Measurements from ENCODE around the gene FICD. TPM values are rescaled to one million over a fixed set of nuclear protein-coding genes. Genes with fewer than 3 reads are reported as not detected.
"Not testable (repeated sequence)": the region's sequence is repeated elsewhere in the genome, so short reads cannot be mapped to it uniquely, and the experiment has no call there.

Gene FICD
- polyA plus RNA-seq, 2 donors = 1.1 TPM

DNA sequence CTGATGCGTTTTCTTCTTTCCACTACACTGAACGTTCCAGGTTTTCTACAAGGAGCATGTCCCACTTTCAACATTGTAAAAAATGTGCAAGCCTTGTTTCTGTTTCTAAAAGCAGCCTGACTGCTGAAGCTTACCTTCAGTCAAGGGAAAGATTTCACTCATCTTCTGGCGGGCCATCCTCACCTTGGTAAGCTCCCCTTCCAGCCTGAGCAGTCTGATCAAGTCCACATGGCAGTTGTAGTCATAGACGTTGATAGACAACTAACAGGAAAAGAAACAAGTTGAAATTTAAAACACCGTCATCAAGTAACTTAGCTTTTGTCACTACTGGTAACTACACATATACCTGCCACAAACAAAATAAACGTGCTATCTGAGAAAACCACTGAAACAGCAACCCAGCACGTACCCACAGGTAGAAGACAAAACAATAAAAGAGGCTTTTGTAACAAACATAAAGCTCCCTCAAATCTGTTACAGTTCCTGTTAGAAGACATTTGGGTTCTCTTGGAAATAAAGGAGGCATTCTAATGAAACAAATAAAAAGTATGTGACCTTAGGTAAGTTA, 34.0 kb downstream of the FICD start:
- no peaks in the 10 kb centered on the region for H3K9me3 ChIP-seq (ENCODE audit: control insufficient read depth in 2 of 2, insufficient read depth in 1 of 2, low read depth in 1 of 2, low read length in 1 of 2)
- WGBS, 2 donors = 63 to 64% methylated on average over 7 of the region's 7 CpGs
- no peaks in the 10 kb centered on the region for H3K27me3 ChIP-seq (ENCODE audit: control insufficient read depth in 1 of 2, insufficient read depth in 2 of 2, low read length in 2 of 2)
- H3K27ac ChIP-seq (ENCODE audit: low read depth in 2 of 2, low read length in 1 of 2) = no peak overlapping the region
- no peaks in the 10 kb centered on the region for H3K4me1 ChIP-seq (ENCODE audit: control insufficient read depth in 2 of 2, insufficient read depth in 2 of 2, low read length in 1 of 2)
- H3K4me3 ChIP-seq (ENCODE audit: low read depth in 1 of 2, low read length in 2 of 2) = no peak overlapping the region
- peaks cover 3 to 10% of the 10 kb centered on the region in 2 donors for H3K36me3 ChIP-seq (ENCODE audit: control insufficient read depth in 2 of 2, insufficient read depth in 2 of 2, low read length in 1 of 2)

- WGBS, 2 donors = 75 to 81% methylated on average over 5 of the region's 5 CpGs
- no peak overlapping the region for H3K4me3 ChIP-seq (ENCODE audit: low read depth in 1 of 2, low read length in 2 of 2)
- no peaks in the 10 kb centered on the region for H3K9me3 ChIP-seq (ENCODE audit: control insufficient read depth in 2 of 2, insufficient read depth in 1 of 2, low read depth in 1 of 2, low read length in 1 of 2)
- no peak overlapping the region for H3K27ac ChIP-seq (ENCODE audit: low read depth in 2 of 2, low read length in 1 of 2)
- no peaks in the 10 kb centered on the region for H3K27me3 ChIP-seq (ENCODE audit: control insufficient read depth in 1 of 2, insufficient read depth in 2 of 2, low read length in 2 of 2)
- no peaks in the 10 kb centered on the region for H3K4me1 ChIP-seq (ENCODE audit: control insufficient read depth in 2 of 2, insufficient read depth in 2 of 2, low read length in 1 of 2)
- H3K36me3 ChIP-seq (ENCODE audit: control insufficient read depth in 2 of 2, insufficient read depth in 2 of 2, low read length in 1 of 2) = peaks cover 3% of the 10 kb centered on the region in 2 donors
Observed at GRCh38 chr12:108551535-108551934, 36.5 kb downstream of the FICD start.

DNA sequence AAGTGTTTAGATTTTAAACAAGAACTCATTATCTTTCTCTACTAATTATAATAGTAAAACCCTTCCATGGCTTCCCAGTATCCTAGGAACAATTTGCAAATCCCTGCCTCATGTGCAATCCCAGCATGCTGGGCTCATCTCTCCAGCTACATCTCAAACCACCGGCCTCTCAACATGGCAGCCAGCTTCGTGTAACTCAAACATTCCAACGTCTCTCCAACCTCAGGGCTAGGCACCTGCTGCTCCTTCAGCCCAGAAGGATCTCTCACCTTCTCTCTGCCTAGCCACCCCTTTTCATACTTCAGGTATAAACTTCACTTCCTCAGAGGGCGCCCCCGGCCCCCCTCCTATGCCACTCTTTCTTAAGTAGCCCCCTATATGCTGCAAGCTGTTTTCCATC, 38.7 kb downstream of the FICD start:
- no peaks in the 10 kb centered on the region for H3K9me3 ChIP-seq (ENCODE audit: control insufficient read depth in 2 of 2, insufficient read depth in 1 of 2, low read depth in 1 of 2, low read length in 1 of 2)
- H3K4me1 ChIP-seq (ENCODE audit: control insufficient read depth in 2 of 2, insufficient read depth in 2 of 2, low read length in 1 of 2) = peaks cover 3 to 5% of the 10 kb centered on the region in 2 donors
- H3K4me3 ChIP-seq (ENCODE audit: low read depth in 1 of 2, low read length in 2 of 2) = no peak overlapping the region
- no peaks in the 10 kb centered on the region for H3K27me3 ChIP-seq (ENCODE audit: control insufficient read depth in 1 of 2, insufficient read depth in 2 of 2, low read length in 2 of 2)
- WGBS, 2 donors = 90 to 93% methylated on average over 5 of the region's 5 CpGs
- peaks cover 0 to 3% of the 10 kb centered on the region in 2 donors for H3K36me3 ChIP-seq (ENCODE audit: control insufficient read depth in 2 of 2, insufficient read depth in 2 of 2, low read length in 1 of 2)
- no peak overlapping the region for H3K27ac ChIP-seq (ENCODE audit: low read depth in 2 of 2, low read length in 1 of 2)

GRCh38 chr12:108555383-108555782, 40.3 kb downstream of the FICD start:
- 86 to 91% methylated on average over 9 of the region's 9 CpGs for WGBS, 2 donors
- H3K4me3 ChIP-seq (ENCODE audit: low read depth in 1 of 2, low read length in 2 of 2); H3K36me3 ChIP-seq (ENCODE audit: control insufficient read depth in 2 of 2, insufficient read depth in 2 of 2, low read length in 1 of 2); H3K9me3 ChIP-seq (ENCODE audit: control insufficient read depth in 2 of 2, insufficient read depth in 1 of 2, low read depth in 1 of 2, low read length in 1 of 2); H3K27me3 ChIP-seq (ENCODE audit: control insufficient read depth in 1 of 2, insufficient read depth in 2 of 2, low read length in 2 of 2); H3K4me1 ChIP-seq (ENCODE audit: control insufficient read depth in 2 of 2, insufficient read depth in 2 of 2, low read length in 1 of 2); H3K27ac ChIP-seq (ENCODE audit: low read depth in 2 of 2, low read length in 1 of 2): not testable (repeated sequence)

DNA sequence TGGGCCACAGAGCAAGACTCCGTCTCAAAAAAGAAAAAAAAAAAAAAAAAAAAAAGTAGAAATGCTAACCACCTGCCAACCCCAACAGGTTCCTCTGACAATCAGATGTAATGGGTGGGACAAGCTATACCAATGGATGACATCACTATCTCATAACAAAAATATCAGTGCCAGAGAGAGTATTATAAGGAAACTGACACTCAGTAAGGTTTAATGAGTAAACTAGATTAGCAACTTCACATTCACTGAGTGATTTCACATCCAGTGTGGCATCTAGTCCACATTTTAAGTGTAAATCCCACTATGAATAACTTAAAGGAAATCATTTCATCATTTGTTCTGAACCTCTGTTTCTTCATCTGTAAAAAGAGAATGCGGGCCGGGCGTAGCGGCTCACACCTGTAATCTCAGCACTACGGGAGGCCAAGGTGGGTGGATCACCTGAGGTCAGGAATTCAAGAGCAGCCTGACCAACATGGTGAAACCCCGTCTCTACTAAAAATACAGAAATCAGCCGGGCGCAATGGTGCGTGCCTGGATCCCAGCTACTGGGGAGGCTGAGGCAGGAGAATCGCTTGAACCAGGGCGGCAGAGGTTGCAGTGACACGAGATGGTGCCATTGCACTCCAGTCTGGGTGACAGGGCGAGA, 44.1 kb downstream of the FICD start:
- 74 to 78% methylated on average over 13 of the region's 14 CpGs for WGBS, 2 donors
- Histone ChIP-seq H3K9me3 (ENCODE audit: control insufficient read depth in 2 of 2, insufficient read depth in 1 of 2, low read depth in 1 of 2, low read length in 1 of 2) (no peaks in the 10 kb centered on the region), H3K4me3 (ENCODE audit: low read depth in 1 of 2, low read length in 2 of 2) (no peak overlapping the region), H3K36me3 (ENCODE audit: control insufficient read depth in 2 of 2, insufficient read depth in 2 of 2, low read length in 1 of 2) (no peaks in the 10 kb centered on the region), H3K4me1 (ENCODE audit: control insufficient read depth in 2 of 2, insufficient read depth in 2 of 2, low read length in 1 of 2) (peaks cover 3 to 9% of the 10 kb centered on the region in 2 donors), H3K27me3 (ENCODE audit: control insufficient read depth in 1 of 2, insufficient read depth in 2 of 2, low read length in 2 of 2) (no peaks in the 10 kb centered on the region), H3K27ac (ENCODE audit: low read depth in 2 of 2, low read length in 1 of 2) (no peak overlapping the region)

DNA sequence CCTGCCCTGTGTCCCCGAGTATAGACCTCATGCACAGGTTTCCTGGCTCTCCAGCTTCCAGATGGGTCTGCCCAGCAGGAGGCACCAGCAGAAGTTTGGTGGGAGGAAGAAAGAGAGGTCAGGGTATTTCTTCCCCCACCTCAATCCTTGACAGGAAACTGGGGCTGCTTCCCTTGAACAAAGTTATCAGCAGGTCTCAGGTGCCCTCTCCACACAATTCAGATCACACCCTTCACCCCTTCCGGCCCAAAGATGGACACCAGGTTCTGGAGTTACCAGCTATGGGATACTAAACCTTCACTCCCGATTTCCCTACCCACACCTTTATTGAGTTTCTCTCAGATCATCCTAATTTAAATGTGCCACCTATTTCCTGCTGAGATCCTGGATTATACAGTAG, 44.7 kb downstream of the FICD start:
- H3K27ac ChIP-seq (ENCODE audit: low read depth in 2 of 2, low read length in 1 of 2) = no peak overlapping the region

DNA sequence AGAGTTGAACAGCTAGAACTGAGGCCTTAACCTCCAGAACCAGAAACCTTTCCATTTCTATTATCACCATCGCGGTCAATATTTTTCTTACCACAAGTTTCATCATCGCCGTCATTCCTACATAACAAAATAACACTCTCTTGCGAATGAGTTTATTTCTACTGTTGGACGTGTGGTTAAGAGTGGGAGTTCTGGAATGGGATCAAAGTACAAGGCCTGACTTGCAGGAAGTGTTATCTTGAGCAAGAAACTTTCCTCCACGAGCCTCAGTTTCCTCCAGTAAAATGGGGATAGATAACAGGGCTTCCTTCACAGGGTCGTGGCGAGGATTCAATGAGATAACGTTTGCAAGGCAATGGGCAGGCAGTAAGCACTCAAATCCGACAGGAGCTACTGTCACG, 45.2 kb downstream of the FICD start:
- H3K27ac ChIP-seq (ENCODE audit: low read depth in 2 of 2, low read length in 1 of 2) = peak overlapping the region in 1 of 2 donors; percentile 95
- H3K4me3 ChIP-seq (ENCODE audit: low read depth in 1 of 2, low read length in 2 of 2) = peak overlapping the region; percentile 97 to 99
- no peaks in the 10 kb centered on the region for H3K27me3 ChIP-seq (ENCODE audit: control insufficient read depth in 1 of 2, insufficient read depth in 2 of 2, low read length in 2 of 2)
- peaks cover 0 to 3% of the 10 kb centered on the region in 2 donors for H3K36me3 ChIP-seq (ENCODE audit: control insufficient read depth in 2 of 2, insufficient read depth in 2 of 2, low read length in 1 of 2)
- WGBS, 2 donors = 1% methylated on average over 12 of the region's 12 CpGs
- H3K4me1 ChIP-seq (ENCODE audit: control insufficient read depth in 2 of 2, insufficient read depth in 2 of 2, low read length in 1 of 2) = peaks cover 3 to 9% of the 10 kb centered on the region in 2 donors
- H3K9me3 ChIP-seq (ENCODE audit: control insufficient read depth in 2 of 2, insufficient read depth in 1 of 2, low read depth in 1 of 2, low read length in 1 of 2) = no peaks in the 10 kb centered on the region

More for the DNA sequence above, 44.7 kb downstream of the FICD start:
- H3K4me1 ChIP-seq (ENCODE audit: control insufficient read depth in 2 of 2, insufficient read depth in 2 of 2, low read length in 1 of 2) = peaks cover 3 to 9% of the 10 kb centered on the region in 2 donors
- H3K36me3 ChIP-seq (ENCODE audit: control insufficient read depth in 2 of 2, insufficient read depth in 2 of 2, low read length in 1 of 2) = no peaks in the 10 kb centered on the region
- 41 to 54% methylated on average over 3 of the region's 3 CpGs for WGBS, 2 donors
- H3K9me3 ChIP-seq (ENCODE audit: control insufficient read depth in 2 of 2, insufficient read depth in 1 of 2, low read depth in 1 of 2, low read length in 1 of 2) = no peaks in the 10 kb centered on the region
- peak overlapping the region in 1 of 2 donors; percentile 97 for H3K4me3 ChIP-seq (ENCODE audit: low read depth in 1 of 2, low read length in 2 of 2)
- no peaks in the 10 kb centered on the region for H3K27me3 ChIP-seq (ENCODE audit: control insufficient read depth in 1 of 2, insufficient read depth in 2 of 2, low read length in 2 of 2)

DNA sequence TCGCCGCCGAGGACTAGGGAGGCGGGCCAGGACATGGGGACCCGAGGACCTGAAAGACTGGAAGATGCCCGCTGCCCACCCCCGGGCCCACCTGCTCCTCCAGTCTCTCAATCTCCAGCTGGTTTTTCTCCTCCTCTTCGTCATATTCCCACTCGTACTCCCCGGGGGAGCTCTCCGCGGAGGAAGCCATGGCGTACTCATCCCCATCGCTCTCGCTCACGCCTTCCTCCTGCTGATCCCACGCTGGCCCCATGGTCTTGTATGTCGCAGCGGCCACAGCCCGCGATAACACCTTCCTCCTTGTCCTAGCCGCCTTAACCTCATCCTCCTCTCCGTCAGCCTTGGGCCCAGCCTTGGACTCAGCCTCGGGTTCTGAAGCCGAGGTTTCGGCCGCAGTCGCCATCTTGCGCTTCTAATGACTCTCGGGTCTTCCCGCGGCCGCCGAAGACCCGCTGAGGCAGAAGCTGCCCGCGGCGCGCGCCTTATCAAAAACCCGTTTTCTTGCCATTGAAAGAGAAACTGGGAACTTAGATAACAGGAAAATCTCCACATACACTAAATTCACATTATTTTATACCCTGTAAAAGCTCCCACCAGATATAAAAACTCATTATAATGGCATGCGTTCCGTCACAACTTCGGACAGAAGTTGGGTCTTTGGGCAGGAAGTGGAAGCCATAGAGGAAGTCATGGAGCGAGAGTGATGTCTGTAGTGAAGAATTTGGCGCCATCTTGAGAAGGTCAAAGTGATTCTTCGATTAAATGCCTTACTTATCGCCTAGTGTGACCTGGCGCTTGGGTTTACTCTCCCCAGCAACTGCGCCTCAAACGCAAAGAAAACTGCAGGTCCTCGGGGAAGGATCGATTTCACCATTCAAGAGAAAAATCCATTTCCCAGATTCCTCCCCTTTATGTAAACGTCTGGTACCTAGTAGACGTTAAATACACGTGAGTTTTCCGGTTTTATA, 46.0 kb downstream of the FICD start, which contains the start of gene SART3:
Gene SART3 (minus strand): TSS at position 422 of the 968 bp plus-strand sequence. CDS start 19 bp downstream, at position 403.
- no peaks in the 10 kb centered on the region for H3K9me3 ChIP-seq (ENCODE audit: control insufficient read depth in 2 of 2, insufficient read depth in 1 of 2, low read depth in 1 of 2, low read length in 1 of 2)
- peak within 1 kb of the TSS; percentile 87 to 95 for H3K27ac ChIP-seq (ENCODE audit: low read depth in 2 of 2, low read length in 1 of 2)
- peaks cover 0 to 3% of the 10 kb centered on the region in 2 donors for H3K36me3 ChIP-seq (ENCODE audit: control insufficient read depth in 2 of 2, insufficient read depth in 2 of 2, low read length in 1 of 2)
- no peaks in the 10 kb centered on the region for H3K27me3 ChIP-seq (ENCODE audit: control insufficient read depth in 1 of 2, insufficient read depth in 2 of 2, low read length in 2 of 2)
- WGBS, 2 donors = 0% methylated on average over 57 of the region's 57 CpGs
- peaks cover 3 to 9% of the 10 kb centered on the region in 2 donors for H3K4me1 ChIP-seq (ENCODE audit: control insufficient read depth in 2 of 2, insufficient read depth in 2 of 2, low read length in 1 of 2)
- H3K4me3 ChIP-seq (ENCODE audit: low read depth in 1 of 2, low read length in 2 of 2) = peak within 1 kb of the TSS; percentile 97 to 99

- H3K4me3 ChIP-seq (ENCODE audit: low read depth in 1 of 2, low read length in 2 of 2) = peak overlapping the region; percentile 52 to 97
- H3K9me3 ChIP-seq (ENCODE audit: control insufficient read depth in 2 of 2, insufficient read depth in 1 of 2, low read depth in 1 of 2, low read length in 1 of 2) = no peaks in the 10 kb centered on the region
- peaks cover under 1 to 10% of the 10 kb centered on the region in 2 donors for H3K36me3 ChIP-seq (ENCODE audit: control insufficient read depth in 2 of 2, insufficient read depth in 2 of 2, low read length in 1 of 2)
- 1% methylated on average over 20 of the region's 20 CpGs for WGBS, 2 donors
- peaks cover 3 to 7% of the 10 kb centered on the region in 2 donors for H3K4me1 ChIP-seq (ENCODE audit: control insufficient read depth in 2 of 2, insufficient read depth in 2 of 2, low read length in 1 of 2)
- no peaks in the 10 kb centered on the region for H3K27me3 ChIP-seq (ENCODE audit: control insufficient read depth in 1 of 2, insufficient read depth in 2 of 2, low read length in 2 of 2)
- H3K27ac ChIP-seq (ENCODE audit: low read depth in 2 of 2, low read length in 1 of 2) = peak overlapping the region; percentile 68 to 85
Observed at GRCh38 chr12:108561852-108562347, 46.8 kb downstream of the FICD start.

Data from esophagus (tissue), 2 donors.